GM19467 (cell line): ENCODE measurements around the gene AATK.
"Not testable (repeated sequence)": the region's sequence is repeated elsewhere in the genome, so short reads cannot be mapped to it uniquely, and the experiment has no call there.

Source experiments
- ATAC-seq: cut with Tn5 transposase; IDR thresholded peaks from one replicate; pipeline ENCODE4 v1.9.1; 2021; ENCODE audit warnings: mild to moderate bottlenecking, moderate library complexity; ENCODE audit not compliant: unreplicated experiment

Gene AATK

DNA sequence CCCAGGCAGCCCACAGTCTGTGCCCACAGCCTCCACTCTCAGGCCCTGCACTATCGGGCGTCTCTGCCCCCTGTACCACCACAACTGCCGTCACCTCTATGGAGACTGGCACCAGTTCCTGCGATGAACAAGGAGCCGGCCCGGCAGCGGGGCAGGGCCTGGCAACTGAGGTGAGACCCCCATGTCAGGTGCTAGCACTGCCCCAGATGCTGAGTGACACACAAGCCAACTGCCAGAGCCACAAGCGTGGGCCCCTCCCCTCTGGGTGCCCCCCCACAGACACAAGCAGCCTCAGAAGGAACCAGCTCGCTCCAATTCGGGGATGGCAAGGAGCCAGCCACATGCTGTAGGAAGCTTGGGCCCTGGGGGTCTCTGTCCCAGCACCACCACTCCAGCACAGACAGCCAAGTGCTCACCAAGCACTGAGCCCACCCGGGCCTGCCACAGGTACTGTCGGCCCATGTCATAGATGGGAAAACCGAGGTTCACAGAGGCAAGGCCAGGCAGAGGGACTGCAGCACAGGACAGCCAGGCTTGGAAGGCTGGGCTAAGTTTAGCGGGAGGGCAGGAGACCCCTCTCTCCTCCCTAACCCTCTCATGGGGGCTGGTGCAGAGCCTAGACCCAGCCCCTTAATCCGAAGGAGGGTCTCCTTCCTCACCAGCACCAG lies 2.2 kb downstream of the AATK start:
- ATAC-seq = no peak

DNA sequence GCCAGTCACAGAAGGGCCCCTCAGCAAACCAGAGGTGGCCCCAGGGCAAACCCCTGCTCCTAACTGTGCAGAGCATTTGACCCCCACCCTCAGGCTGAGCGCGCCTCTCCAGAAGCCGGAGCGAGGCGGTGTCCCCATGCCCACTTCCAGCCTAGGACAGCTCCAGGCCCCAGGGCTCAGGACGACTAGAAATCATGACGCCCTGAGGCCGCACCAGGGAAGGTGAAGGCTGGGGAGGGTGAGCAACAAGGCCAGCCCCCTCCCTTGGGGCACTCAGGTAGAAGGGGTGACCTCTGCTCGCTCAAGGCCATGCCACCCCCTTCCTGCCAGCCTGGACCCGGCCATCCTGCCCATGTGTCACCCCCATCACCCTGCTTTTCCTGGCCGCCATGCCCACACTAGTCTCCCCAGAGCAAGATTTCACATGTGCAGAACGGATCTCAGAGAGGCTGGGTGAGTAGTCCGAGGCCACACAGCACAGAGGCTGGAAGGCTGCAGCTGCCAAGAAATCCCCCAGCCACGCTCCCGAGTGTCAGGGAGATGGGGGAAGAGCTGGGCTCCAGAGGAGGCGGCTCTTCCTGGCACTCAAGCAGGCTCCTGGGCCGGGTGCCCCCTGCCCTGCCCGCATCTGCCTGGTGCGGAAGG lies 2.8 kb downstream of the AATK start:
- ATAC-seq = no peak

DNA sequence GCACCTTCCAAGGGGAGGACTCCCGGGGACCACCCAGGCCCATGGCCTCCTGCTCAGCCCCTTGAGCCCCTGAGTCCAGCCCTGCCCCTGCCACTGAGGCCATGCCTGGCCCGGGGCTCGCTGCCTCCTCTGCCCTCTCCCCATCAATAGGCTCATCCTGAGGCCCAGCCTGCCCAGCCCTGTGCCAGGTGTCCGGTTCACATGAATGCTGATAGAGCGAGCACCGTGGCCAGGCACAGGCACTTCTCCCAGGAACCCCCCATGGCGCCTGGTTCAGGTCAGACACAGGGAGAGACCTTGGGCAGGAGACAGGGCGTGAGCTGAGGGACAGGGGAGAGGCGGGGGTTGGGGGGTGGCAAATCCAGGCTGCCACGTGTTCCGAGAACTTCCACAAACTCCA lies 3.5 kb downstream of the AATK start:
- ATAC-seq = no peak

DNA sequence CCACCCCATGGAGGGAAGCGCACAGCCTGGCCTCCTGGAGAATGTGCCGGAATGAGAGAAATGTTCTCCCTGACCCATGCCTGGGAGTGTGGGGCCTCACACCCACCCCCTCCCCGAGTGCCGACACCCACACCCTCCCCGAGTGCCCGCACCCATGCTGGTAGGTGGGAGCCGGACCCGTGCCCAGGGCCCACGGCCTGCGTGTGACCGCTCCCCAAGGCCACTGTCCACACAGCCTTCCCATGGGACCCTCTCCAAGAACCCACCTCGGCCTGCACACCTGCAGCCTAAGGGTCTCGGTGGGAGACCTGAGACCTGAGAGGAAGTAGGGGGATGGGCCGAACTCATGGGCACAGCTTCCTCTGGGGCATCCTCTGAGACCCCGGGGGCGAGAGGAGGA lies 4.0 kb downstream of the AATK start:
- no peak for ATAC-seq

DNA sequence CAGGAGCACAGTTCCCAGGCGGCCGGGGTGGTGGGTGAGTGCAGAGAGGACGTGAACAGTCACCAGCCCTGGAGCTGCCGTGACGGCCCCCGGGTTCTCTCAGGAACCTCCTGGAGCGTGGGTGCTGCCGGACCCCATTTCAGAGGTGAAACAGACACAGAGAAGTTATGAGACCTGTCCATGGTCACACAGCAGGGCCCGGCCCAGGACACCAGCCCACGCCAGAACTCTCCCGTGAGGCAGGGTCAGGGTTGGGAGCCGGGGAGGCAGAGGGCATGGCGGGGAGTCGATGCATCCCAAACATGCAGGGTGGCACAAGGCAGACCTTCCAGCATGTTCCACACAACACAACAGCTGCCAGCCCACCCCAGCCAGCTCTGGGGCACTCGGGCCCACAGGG lies 4.5 kb downstream of the AATK start:
- no peak for ATAC-seq

DNA sequence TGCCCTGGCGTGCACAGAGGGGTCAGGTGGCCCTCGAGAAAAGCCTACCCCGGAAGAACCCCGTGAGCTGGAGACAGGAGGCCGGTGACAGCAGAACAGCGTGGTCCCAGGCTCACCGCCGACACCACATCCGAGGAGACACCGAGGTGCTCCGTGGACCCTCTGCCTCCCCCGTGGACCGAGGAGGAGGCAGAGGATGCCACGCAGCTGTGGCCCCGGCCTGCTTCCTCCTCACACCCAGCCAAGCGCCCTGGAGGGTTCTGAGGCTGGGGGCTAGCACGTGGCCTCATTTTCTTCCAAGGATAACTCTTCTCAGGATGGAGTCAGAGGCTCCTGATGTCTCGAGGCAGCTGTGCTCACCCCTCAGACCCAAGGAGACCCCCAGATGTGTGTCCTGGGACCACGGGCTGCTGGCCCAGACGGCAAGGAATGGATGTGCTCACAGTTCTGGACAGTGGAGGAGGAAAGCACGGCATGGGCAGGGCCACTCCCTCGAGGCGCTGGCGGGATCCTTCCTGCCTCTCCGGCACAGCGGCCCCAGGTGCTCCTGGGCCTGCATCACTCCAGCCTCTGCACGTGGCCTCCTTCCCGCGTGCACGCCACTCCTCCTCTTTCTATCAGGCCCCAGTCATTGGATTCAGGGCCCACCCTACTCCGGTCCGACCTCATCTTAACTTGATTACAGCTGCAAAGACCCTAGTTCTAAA lies 5.1 kb downstream of the AATK start:
- no peak for ATAC-seq

DNA sequence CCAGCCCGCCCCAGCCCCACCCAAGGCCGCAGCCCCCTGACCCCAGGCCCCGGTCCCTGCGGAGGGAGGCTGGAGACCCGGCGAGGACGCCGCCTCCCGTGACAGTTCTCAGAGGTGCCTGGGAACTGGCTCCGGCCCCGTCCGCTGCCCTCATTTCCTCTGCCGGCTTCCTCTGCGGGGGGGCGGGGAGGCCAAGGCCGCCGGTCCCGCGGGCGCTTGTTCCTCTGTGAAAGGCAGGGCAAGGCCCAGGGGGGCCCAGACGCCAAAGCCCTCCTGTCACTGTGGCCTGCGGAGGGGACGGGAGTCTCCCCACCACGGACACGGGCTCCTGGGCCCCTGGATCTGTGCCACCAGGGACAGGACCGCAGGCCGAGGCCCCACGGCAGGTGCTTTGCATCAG lies 5.7 kb downstream of the AATK start:
- no peak for ATAC-seq

DNA sequence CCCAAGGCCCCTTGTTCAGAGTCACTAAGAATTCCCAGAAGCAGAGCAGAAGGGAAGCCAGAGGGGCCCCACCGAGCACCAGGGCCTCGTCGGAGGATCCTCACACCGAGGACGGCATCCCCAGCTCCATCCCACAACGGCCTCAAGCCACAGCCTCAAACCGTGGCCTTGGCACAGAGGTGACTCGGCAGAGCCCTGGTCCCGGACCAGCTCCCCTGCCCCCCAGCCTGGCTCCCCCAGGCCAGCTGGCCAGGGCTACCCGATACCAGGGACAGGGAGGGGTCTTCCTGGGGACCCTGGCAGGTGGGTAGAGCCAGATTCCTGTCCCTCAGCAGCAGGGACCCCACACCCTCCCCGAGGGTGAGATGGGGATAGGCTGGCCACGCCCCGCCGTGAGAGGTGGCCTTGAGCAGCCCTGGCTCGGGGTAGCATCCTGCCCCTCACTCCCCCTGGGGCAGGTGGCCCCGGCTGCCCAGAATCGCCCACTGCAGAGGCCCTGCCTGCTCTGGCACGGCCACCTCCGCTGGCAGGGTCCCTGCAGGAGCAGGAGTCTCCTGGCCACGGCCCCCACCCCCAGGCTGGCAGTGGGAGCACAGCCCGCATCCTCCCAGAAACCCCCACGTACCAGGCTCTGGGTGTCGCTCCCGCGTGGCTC lies 6.3 kb downstream of the AATK start:
- no peak for ATAC-seq

DNA sequence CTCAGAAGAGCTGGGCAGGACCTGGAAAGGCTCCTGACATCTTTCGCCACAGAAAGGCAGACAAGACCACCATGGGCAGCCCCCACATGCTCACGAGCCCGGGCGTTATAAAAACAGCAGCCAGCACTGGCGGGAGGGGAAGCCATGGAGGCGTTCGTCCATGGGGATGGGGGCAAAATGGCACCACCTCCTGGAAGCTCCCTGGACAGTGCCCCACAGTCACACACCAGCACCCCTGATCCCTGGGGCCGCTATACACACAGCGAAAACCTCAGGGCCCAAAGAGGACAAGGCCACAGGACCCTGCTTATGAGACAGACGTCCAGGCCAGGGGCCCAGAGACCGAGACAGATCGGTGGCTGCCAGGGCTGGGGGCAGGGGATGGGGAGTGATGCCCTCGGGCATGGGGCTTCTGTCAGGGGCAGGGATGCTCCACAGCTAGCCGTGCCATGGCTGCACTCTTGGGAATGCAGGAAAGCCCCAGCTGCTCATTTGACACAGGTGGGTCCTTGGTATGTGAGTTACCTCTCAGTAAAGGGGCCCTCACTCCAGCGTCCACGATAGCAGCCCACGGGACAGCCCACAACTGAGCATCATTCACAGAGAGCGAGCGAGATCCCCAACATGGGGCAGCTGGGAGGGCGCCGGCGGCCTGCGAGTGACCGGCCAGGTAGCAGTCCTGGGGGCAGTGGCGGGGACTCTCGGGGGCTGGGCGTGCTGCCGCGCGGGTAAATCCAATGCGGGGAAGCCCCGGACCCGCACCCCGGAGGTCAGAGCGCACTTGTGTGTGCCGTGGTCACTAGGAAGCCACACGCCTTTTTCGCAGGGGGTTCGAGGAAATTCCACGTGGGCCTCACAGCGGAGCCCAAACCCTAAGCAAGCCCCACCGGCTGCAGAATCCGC lies 7.1 kb downstream of the AATK start:
- no peak for ATAC-seq

DNA sequence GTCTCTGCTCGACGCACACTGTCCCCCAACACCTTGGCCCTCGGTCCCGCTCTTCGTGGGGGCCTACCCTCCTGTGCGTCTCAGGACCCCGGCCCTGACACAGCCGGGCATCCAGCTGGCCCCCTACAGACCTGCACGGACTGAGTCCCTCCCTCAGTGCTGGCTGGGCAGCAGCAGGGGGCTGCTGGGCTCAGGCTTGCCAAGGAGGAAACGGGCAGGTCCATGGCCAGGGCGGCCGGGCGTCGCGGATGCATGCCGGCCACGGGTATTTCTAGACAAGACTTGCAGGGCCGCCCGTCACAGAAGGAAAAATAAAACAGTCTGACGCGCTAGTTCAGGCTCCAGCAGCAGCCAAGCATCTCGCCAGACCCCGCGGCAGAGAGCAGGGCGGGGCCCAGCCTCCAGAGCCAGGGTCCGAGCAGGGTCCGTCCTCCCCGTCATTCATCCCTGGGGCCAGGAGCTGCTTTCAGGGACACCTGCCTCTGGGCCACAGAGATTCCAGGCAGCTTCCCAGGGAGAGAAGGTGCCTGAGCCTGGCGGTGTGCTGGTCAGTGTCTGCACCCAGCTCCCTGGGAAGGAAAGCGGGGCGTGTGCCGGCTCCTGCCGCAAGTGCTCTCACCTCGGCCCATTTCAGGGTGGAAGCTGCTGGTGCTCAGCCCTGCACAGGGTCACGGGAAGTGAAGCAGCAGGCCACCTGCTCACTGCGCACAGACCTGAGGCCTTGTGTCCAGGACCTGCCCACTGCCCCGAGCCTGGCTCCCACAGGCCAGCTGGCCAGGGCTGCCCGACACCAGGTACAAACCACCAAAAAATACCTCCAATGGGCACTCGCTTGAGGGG lies 8.0 kb downstream of the AATK start:
- no peak for ATAC-seq

DNA sequence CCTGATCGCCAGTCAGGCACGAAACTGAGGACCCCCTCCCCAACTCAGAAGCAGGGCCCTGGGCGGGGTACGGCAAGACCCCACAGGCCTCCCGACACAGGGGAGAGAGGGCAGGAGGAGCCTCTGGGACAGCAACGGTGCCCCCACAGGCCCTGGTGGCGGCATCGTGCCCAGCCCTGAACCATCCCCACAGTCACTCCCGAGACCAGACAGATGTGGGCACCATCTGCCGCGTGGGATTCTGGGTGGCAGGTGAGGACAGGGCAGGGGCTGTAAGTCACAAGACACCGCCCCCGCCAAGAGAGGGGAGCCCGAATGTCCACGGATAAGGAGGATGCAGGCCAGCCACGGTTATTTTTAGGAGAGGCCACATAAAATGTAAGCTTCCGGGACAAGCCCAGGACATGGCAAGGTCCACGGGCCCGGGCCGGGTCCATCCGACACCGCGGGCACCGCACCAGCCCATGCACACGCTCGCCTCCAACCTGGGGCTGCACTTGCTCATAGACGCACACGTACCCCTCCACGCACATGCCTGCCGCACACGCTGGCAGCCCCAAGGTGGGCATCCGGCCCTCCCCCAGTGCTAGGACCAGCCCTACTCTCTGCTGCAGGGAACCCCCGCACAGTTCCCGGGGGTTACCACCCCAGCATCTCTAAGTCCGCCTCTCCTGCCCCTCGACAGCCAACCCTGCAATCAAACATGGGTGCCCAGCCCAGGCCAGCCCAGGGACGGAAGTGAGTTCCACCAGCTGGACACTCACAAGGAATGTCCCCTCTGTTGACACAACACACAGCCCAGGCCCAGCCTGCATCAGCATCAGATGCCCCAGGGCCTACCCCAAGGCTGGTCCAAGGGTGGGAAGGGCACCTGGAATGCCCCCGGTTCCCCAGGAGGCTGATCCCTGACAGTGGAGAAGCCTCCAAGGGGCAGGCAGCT lies 8.9 kb downstream of the AATK start:
- no peak for ATAC-seq

DNA sequence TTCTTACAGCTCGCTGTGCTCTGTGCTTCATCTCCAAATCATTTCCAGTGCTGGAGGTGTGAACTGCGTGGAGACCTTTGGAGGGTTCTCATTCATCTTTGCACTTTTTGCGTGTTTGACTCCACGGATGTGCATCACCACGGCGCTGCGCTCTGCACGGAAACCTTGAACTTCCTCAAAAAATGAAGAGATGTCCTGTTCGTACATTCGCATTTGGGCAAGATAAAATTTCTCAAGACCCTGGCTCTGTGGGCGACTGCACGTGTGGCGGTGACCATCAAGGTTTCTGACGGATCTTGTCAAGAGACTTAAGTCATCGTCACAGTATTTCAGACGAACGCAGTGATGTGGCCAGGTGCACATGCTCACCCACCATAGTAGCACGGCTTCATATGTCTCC lies 11.1 kb downstream of the AATK start:
- ATAC-seq = no peak

DNA sequence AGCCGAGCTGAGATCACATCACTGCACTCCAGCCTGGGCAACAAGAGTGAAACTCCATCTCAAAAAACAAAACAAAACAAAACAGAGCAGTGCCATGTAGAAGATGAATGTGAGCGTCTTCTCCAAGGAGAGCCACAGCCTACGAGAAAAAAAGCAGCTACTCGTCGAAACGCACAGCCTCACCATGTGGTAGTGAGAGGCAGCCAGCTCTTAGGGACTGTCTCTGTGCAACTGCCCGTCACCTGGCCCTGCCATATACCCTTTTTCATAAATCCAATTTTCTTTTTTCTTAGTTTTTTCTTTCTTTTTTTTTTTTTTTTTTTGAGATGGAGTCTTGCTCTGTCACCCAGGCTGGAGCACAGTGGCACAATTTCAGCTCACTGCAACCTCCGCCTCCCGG lies 12.0 kb downstream of the AATK start:
- not testable (repeated sequence) for ATAC-seq

DNA sequence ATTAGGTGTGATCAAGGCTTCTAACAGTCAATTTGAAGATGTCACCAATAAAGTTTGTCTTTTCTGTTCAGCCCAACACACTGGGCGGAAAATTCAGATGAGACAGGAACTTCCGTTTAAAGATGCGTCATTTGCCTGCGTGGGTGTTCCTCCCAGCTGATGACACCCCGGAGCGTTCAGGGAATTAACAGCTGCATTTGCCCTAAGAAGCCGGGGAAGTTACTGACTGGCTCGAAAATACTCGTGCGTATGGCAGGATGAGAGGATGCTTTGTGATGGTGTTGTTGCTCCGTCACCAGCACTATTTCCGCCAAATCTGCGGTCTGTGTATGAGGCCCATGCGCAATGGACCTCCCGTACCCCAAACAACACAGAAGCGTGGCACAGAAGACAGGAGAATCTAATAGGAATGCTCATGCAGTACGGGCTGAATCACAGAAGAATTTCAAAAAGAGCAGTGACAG lies 12.6 kb downstream of the AATK start:
- no peak for ATAC-seq

DNA sequence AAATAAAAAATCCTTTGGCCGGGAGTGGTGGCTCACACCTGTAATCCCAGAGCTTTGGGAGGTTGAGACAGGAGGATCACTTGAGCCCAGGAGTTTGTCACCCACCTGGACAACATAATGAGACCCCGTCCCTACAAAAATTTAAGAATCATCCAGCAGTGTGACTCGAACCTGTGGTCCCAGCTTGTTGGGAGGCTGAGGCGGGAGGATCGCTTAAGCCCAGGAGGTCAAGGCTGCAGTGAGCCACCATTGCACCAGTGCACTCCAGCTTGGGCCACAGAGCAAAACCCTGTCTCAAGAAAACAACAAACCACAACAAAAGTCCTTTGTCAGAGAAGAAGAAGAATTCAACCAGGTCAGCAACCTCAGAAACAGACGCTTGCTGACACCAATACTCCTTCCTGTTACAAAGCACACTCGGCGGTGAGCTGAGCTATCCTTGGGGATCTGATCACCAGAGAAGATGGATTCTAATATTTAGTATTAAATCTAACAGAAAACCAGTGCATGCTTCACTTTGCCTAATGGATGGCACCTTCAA lies 13.7 kb downstream of the AATK start:
- ATAC-seq = no peak

DNA sequence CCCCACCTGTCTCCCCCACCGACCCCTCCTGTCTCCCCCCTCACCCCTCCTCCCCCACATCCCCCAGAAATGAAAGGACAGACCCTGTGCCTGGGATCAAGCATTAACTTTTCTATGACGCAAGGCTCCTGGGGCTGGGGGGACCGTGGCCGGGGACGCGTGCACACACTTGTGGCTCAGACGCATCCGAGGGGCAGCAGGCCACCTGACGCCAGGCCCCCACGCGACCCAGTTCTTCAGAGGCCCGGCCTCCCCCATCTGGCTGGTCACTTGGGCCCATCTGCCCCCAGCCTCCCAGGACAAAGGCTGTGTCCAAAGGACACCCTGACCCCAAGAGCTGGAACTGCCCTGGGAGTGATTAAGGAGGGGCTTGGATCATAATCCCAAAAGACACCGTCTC lies 14.7 kb downstream of the AATK start:
- no peak for ATAC-seq

DNA sequence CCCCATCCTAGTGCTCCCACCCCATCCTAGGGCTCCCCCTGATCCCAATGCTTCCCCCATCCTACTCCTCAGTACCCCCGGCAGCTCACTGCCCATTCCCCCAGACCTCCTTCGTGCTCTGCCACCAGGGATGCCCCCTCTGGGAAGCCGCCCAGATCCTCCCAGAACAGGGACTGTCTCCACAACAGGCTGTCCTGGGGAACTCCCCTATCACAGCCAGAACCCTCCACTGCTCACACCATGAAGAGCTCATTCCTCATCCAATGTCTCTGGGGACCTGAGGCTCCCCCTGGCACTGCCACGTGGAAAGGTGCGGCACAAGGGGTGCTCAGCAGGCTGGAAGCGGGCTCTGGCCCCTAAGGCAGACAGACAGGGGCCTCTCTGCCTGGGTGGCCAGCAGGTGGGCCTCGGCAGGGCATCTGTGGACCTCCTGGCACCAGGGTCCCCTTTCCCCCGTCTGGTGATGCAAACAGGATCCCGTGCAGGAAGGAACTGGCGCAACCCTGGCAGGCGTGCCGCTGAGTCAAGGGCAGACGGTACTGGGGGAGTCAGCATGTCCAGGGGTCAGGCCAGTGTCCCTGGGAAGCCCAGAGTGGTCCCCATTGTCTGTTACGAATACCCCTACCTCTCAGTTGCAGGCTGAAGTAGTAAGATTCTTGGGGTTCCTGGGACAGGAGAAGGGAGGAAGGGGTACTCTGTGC lies 15.5 kb downstream of the AATK start:
- ATAC-seq = no peak

DNA sequence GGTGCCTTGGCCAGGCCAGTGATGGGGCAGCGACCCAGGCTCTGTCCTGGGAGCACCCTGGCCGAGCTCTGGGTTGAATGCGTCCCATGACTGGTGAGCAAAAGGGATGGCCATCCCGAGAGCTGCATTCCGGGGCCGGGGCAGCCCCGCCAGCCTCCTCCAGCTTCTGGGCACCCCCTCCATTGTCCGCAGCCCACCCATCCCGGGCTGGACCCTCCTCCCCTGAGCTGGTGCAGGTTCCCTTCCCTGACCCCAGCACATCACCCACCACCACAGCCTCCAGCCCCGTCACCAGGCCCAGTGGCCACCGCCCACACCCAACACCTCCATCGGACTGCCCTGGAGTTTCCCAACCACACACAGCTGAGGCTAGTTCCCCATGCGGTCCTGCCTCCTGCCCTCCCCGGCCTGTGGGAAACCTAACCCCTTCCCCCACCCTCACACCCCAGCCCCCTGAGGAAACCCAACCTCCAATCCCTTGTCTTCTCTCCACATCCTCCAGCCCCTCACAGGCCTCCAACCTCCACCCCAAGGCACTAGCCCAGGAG lies 17.0 kb downstream of the AATK start:
- no peak for ATAC-seq
